HK-2 (cell line): Measurements from ENCODE around the gene PTPN5.

ENCODE experiments used
- DNase-seq: peaks from one replicate; pipeline ENCODE4 v3.0.0-alpha.2; 2018; ENCODE audit not compliant: unreplicated experiment

PTPN5 gene

DNA sequence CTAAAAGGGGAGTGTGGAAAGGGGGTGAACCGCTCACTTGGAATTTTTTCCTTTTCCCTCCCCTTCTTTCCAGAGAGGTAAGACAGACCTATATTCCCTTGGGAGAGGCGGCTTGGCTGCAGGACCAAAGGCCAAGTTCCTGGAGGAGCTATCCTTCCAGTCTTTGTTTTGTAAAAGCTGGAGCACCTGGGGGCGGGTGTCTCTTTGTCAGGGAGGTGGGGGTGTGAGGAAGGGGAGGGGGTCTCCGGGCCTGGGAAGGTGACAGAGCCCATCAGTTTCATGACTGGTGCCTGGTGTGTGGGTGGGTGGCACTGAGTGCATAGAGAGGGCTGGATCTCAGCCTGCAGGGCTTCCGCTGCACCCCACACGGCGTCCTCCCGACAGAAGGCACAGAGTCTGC is 18.5 kb downstream of the PTPN5 start:
- no peak for DNase-seq

- DNase-seq, result no peak
These were observed 19.4 kb downstream of the PTPN5 start for GRCh38 chr11:18772211-18772610.

DNA sequence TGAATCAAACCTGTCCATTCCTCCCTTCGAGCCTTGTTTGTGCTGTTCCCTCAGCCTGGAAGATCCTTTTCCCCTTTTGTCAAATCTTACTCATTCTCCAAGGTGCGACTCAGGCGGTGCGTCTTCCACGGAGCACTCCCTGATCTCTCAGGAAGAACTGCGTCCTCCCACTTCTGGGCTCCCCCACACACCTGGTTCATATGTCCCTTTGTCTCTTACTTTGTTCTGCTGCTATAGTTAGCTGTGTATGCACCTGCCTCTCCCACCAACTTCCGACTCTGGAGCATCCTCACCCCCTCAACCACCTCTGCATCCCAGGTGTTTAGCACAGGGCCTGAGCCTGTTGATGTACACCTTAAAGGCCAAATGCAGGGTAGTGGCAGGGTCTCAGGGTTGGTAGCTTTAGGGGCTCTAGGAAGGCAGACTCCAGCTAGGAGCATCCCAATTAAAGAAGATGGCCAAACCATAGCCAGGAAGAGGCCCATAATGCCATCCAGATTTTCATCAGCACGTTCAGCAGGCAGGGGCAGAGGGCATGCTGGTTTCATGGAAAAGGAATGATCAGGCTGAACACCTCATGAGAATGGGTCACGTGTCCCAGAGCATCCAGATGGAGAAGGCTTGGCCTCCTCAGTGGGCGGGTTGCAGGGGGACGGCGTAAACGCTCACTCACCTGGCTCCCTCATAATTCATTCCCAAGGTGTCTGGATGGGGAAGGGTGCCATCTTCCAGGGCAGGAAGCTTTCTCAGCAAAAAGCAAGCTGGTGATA is 20.1 kb downstream of the PTPN5 start:
- no peak for DNase-seq

DNA sequence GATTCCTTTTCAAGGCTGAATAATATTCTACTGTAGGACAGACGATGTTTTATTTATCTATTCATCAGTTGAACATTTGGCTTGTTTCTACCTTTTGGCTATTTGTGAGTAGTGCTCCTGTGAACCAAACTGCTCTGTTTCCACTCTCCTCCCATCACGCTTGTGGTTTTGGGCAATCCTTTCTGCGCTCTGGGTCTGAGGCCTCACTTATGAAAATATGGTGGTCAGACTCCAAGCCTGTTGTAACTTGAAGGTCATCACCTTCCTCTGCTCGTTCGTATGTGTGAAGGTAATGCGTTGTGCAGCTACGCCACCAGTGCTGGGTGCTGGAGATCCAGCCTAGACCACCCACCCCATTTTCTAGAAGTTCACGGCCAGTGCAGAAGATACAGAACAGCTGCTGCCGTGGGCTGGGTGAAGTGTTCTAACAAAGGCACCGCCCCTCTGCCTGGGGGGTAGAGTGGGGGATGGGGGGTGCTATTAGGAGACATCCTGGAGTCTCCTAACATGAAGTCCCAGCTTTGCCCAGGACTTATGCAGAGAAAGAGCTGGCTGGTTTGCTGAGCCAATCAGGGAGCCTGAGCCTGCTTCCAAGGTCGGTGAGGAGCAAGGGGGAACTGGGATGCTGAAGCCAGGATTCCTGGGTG is 21.0 kb downstream of the PTPN5 start:
- DNase-seq, result no peak

DNA sequence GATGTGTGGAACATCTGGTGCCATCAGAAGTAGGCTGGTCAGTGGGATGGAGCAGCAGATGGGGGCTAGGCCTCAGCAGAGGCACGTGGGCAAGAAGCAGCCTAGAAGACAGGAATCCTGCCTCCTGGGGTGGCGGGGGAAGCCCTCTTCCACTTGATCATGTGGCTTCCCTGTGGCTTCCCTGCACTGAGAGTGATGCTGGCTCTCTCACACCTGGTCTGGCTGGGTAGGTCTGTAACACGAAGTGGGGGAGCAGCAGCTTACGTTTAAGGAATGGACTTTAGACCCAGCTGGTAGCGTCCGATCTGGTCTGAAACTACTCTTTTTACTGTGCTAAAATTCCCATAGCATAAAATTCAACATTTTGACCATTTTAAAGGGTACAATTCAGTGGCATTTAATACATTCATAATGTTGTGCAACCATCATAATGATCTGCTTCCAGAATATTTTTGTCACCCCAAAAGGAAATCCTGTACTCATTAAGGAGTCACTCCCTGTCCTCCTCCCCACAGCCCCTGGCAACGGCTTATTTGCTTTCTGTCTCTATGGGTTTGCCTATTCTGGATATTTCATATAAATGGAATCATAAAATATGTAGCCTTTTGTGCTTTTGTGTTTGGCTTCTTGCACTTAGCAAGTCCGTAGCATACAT is 21.7 kb downstream of the PTPN5 start:
- no peak for DNase-seq

DNA sequence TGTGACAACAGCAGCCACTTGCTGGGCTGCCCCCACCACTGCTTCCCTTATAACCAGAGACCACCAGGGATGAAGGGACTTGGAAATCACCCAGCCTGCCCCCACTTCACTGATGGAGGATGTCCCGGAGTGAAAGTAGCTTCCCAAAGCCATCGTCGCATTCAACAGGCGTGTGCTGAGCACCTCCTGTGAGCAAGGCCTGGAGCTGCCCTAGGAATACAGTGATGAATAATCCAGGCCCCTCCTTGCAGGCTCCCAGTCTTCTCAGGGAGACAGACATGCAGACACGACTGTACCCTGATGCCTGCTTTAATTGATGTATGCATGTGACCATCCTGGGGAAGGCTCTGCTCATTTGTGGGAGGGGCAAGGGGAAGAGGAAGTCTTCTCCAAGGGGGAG is 22.6 kb downstream of the PTPN5 start:
- no peak for DNase-seq

GRCh38 chr11:18768472-18768901 is 23.1 kb downstream of the PTPN5 start:
- DNase-seq, result no peak

DNA sequence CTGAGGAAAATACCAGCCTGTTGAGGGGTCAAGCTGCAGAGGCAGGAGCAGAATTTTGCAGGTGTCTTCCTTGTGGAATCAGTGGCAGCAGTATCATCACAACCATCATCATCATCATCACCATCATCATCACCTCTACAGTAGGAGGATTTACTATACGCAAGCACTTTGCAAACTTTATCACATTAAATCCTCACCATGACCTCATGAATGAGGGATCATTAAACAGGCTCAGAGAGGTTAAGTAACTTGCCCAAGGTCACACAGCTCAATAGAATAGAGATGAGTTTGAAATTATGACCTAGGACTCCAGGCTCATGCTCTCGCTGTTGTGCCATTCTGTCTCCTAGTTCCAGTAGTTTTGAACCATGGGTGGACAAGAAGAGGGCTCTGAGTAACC is 25.6 kb downstream of the PTPN5 start:
- no peak for DNase-seq

DNA sequence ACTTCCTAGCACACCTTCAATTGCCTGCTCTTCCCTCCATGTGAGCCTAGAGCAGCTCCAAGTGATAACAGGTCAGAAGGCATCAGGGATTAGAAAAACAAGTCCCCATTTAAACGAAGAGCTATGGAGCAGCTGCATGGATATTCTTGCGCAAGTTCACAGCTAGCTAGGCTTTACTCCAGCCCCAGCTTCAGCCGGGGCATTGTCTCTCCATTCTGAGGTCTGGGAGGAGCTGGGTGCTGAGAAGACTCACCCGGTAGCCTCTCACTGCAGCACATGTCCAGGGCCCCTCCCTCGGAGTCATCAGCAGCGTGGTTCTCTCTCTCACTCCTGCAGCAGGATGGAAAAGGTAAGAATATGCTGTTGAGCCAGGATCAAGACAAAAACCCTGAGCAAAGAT is 26.0 kb downstream of the PTPN5 start:
- DNase-seq, result no peak

DNA sequence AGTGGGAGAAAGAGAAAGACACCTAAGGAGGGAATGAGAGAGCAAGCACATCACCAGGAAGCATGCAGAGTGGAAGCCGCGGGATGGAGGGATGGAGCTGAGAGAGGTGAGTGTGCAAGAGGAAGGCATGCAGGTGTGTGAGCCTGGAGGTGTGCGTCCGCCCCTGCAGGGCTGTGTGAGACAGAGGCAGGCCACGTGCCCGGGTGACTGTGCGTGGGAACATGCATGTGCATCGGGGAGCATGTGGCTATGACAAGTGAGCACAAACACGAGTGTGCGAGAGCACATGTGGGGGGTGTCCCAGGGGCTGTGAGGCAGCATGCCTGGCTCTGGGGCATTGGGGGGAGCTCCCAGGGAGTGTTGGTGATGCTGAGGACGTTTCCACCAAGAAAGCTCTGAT is 29.9 kb downstream of the PTPN5 start:
- DNase-seq, result no peak

DNA sequence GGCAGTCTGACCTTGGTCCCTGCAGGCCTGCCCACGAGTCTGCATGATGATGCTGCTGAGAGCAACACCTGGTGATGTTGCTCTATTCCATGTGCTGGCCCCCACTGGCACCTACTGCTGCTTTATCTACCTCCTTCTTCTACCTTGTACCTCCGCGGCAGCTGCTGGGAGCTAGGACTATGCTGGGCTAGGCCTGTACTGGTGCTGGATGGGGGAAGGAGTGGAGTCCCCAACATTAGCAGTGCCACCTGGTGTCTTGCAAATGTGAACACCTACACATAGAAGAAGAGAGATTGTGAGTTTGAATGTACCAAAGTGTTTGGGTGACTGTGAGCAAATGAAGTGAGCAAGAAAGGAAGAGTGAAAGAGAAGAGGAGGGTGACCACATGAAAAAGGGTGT is 30.5 kb downstream of the PTPN5 start:
- DNase-seq, result no peak

GRCh38 chr11:18757811-18758210 is 33.8 kb downstream of the PTPN5 start:
- no peak for DNase-seq

GRCh38 chr11:18756889-18757288 is 34.7 kb downstream of the PTPN5 start:
- no peak for DNase-seq

GRCh38 chr11:18754308-18754707 is 37.3 kb downstream of the PTPN5 start:
- no peak for DNase-seq

GRCh38 chr11:18752502-18752901 is 39.1 kb downstream of the PTPN5 start:
- DNase-seq, result no peak

- no peak for DNase-seq
These were observed 40.7 kb downstream of the PTPN5 start for GRCh38 chr11:18750944-18751343.

DNA sequence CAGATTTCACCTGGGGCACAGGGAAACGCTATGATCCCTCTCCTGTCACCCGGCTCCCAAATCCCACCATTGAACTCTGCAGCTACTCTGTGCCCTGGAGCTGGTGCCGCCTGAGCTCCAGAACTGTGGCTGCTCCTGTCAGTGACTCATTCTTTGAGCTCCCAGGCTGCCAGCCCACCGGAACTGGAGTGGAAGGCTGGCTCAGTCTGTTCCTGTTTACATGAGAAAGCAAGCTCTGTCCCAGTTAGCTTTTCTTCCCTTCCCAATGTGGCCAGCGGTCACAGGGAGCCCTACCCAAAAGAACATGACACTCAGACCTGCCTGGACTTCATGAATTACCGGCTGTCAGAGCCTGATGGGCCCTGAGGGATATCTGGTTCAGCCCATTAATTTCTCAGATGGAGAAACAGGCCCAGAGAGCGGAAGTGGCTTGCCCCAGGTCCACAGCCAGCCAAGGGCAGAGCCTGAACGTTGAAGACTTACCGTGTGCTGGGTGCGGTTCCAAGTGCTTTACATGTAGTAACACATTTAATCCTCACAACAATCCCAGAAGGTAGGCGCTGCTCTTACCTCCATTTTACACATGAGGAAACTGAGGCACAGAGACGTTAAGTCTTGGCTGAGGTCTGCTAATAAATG is 41.8 kb downstream of the PTPN5 start:
- peak; percentile 49 for DNase-seq

- no peak for DNase-seq
These were observed 42.7 kb downstream of the PTPN5 start for GRCh38 chr11:18748766-18749365.

GRCh38 chr11:18745251-18745650 is 46.3 kb downstream of the PTPN5 start:
- DNase-seq, result no peak

- DNase-seq, result no peak
These were observed 47.6 kb downstream of the PTPN5 start for GRCh38 chr11:18743900-18744514.

DNA sequence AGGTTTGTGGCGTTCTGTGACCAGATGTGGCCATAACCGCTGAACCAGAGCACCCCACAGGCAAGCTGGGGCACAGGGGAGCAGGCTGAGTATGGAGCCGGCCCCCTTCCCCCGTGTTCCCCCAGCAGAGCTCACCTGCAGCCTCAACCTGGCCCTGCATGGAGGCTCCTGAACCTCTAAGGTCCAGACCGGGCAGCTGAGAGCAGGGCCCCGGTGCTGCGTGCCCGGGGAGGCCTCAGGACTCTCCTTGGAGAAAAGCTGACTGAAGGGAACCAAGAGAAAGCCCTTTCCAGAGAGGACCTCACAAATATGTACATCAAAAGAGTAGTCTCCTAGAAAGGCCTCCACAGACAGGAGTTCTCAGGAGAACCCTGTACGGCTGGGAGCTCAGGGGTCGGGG is 48.2 kb downstream of the PTPN5 start:
- no peak for DNase-seq

- no peak for DNase-seq
These were observed 49.8 kb downstream of the PTPN5 start for GRCh38 chr11:18741783-18742182.
